ENCODE data around the gene SH3PXD2A.

The SH3PXD2A gene

DNA sequence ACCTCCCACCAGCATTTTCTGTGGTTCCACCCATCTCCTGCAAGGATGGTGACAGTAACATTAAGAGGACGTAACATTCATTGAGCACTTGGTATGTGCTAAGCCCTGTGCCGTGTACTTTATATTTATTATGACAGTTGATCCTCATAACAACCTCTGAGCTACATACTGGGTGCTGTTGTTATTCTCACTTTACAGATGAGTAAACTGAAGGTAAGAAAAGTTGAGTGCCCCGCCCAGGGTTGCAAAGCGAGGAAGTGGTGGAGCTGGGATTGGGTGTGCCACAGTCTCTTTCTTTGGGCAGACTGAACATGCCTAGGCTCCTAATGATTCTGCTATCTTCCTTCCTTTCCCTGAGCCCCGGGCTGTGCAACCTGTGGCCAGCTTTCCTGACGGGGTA, 107.4 kb downstream of the SH3PXD2A start:
- TF ChIP-seq CTCF (IDR thresholded peaks at IDR 0.05) = no peak

GRCh38 chr10:103747193-103747865, 108.0 kb downstream of the SH3PXD2A start:
- no peak for TF ChIP-seq CTCF (IDR thresholded peaks at IDR 0.05)

- TF ChIP-seq CTCF (IDR thresholded peaks at IDR 0.05) = no peak
Measured at GRCh38 chr10:103746598-103746997, 108.8 kb downstream of the SH3PXD2A start.

GRCh38 chr10:103745341-103746247, 109.8 kb downstream of the SH3PXD2A start:
- no peak for TF ChIP-seq CTCF (IDR thresholded peaks at IDR 0.05)

DNA sequence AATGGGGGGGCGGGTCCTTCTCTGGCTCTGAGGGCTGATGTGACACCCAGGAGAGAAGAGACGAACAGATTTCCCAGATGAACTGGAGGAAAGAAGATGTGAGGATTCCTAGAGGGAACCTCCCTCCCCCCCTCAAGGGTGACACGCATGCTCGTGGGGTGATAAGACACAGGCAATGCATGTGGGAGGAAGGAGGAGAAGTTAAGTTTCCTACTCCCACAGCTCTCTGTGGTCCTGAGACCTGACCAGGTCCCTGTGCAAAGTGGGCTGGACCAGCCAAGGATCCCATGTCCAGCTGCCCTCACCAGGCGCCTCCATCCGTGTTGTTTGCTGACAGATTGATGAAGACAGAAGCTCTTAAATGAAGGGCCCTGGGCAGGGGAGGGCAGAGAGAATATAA, 112.6 kb downstream of the SH3PXD2A start:
- TF ChIP-seq CTCF (IDR thresholded peaks at IDR 0.05) = no peak

- TF ChIP-seq CTCF (IDR thresholded peaks at IDR 0.05) = no peak
Measured at GRCh38 chr10:103740611-103741010, 114.8 kb downstream of the SH3PXD2A start.

DNA sequence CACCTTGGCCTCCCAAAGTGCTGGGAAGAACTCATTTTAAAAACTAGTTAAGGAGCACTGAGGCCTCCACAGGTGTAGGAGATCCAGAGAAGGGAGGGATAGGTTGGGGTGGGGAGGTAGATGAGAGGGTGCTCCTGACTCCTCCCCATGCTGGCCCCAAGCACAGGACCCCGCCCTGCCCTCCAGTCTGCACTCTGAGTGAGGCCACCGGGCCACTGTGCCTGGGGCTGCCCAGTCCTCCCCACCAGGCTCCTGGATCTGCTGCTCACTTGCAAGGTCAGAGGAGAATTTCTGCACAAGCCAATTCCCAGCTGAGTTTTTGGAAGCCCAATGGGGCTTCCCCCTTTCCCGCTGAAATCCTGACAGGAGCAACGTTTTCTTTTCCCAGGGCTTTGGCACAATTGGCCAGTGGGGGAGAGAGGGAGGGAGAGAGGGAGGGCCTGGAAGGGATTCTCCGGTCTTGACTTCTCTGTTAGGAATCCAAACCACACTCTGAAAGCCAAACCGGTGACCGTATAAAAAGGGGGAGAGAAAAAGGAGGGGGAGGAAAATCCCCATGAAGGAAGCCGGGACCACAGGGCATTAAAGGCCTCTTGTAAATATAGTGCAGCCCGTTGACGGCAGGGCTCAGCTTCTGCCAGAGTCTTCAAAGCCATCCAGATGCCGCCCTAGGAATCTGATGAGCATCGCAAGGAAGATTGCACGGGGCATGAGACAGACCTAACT, 116.2 kb downstream of the SH3PXD2A start:
- TF ChIP-seq CTCF (IDR thresholded peaks at IDR 0.05) = no peak
